Measurements from ENCODE around the gene PEAR1.

GRCh38 chr1:156898161-156898566 lies 4.6 kb downstream of the PEAR1 start:
- no peak for TF ChIP-seq CTCF (IDR thresholded peaks at IDR 0.05; ENCODE audit: low read depth, low read length)
- TF ChIP-seq, protein P1, sequence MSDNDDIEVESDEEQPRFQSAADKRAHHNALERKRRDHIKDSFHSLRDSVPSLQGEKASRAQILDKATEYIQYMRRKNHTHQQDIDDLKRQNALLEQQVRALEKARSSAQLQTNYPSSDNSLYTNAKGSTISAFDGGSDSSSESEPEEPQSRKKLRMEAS (IDR thresholded peaks at IDR 0.05; ENCODE audit: low read depth, low read length), result no peak

All from NB4 (cell line).